Endothelial cell of umbilical vein (primary cell): ENCODE results near the gene APPL2. TPM values are rescaled to one million over a fixed set of nuclear protein-coding genes. Genes with fewer than 3 reads are reported as not detected.

ENCODE experiments used
- BruUV-seq: library from RNA; stranded (reverse); fragments of 400-500 nt; replicated peaks from 2 replicates; lab custom pipeline; 2021; lab: Mats Ljungman, UMichigan
- CTCF ChIA-PET: fragments of 300-600, 350-600 bp; sonication (Branson Sonifier 250); formaldehyde crosslinking; loops from one replicate; lab custom pipeline; 2021; ENCODE audit warnings: antibody characterized with exemption, inconsistent platforms; lab: Charles Lee
- POLR2A ChIA-PET: fragments of 300-600, 350-600 bp; sonication (Branson Sonifier 250); formaldehyde crosslinking; loops from one replicate; lab custom pipeline; 2021; ENCODE audit warnings: antibody characterized with exemption, inconsistent platforms; lab: Charles Lee
- DNase-seq: peaks from one replicate; pipeline ENCODE4 v3.0.0-alpha.2; 2011; ENCODE audit warnings: low read depth, low spot score
- FAIRE-seq: peaks from 2 replicates; lab custom pipeline; 2011; peaks lifted over from hg19 to GRCh38; lab: Jason Lieb, UNC
- H2AFZ ChIP-seq: 2 replicates; pipeline ENCODE4 v1.6.0; 2012; ENCODE audit warnings: low read depth, low read length, control low read depth, inconsistent platforms
- H3K27ac ChIP-seq: 2 replicates; pipeline ENCODE4 v1.5.1; 2011; ENCODE audit warnings: low read depth, mild to moderate bottlenecking, control low read depth, low read length, moderate library complexity; ENCODE audit not compliant: insufficient read depth
- H3K27me3 ChIP-seq, 2 experiments: 2 replicates each; pipeline versions ENCODE4 v1.6.0 to v1.6.1; 2011; ENCODE audit warnings: low read length in 2 of 2, mixed read lengths in 1 of 2; ENCODE audit not compliant: control insufficient read depth in 2 of 2, insufficient read depth in 2 of 2
- H3K36me3 ChIP-seq, 2 experiments: 2 replicates in 1 of 2; 3 replicates in 1 of 2; pipeline ENCODE4 v1.5.1; 2011; ENCODE audit warnings: low read length in 2 of 2, mild to moderate bottlenecking in 1 of 2, moderate library complexity in 1 of 2; ENCODE audit not compliant: control insufficient read depth in 2 of 2, insufficient read depth in 2 of 2; ENCODE audit errors: extremely low read depth in 1 of 2
- H3K4me1 ChIP-seq: 3 replicates; pipeline ENCODE4 v1.5.1; 2011; ENCODE audit warnings: mild to moderate bottlenecking, low read length; ENCODE audit not compliant: control insufficient read depth, insufficient read depth; ENCODE audit errors: extremely low read depth
- H3K4me2 ChIP-seq: 2 replicates; pipeline ENCODE4 v1.6.1; 2011; ENCODE audit warnings: low read length, control low read depth, mixed read lengths; ENCODE audit not compliant: insufficient read depth
- H3K4me3 ChIP-seq, 3 experiments: fragments of 200-600 bp in 1 of 3; sonication (generic), shearing (Covaris generic) in 1 of 3; replicated peaks in 1 of 3; 2 replicates each; pipeline ENCODE4 v1.5.1; 2011 to 2016; ENCODE audit warnings: control low read depth in 3 of 3, low read length in 3 of 3, mild to moderate bottlenecking in 2 of 3, inconsistent platforms in 1 of 3, low read depth in 1 of 3, moderate library complexity in 1 of 3; ENCODE audit not compliant: insufficient read depth in 1 of 3
- H3K79me2 ChIP-seq: 2 replicates; pipeline ENCODE4 v1.6.0; 2012; ENCODE audit warnings: low read length, inconsistent platforms; ENCODE audit not compliant: control insufficient read depth, insufficient read depth
- H3K9ac ChIP-seq: replicated peaks from 2 replicates; pipeline ENCODE3; 2011; ENCODE audit warnings: low read length, control low read depth; ENCODE audit not compliant: insufficient read depth; ENCODE audit errors: extremely low read depth
- H3K9me1 ChIP-seq: replicated peaks from 3 replicates; pipeline ENCODE4 v1.6.0; 2011; ENCODE audit warnings: mild to moderate bottlenecking, low read length; ENCODE audit not compliant: control insufficient read depth, insufficient read depth; ENCODE audit errors: extremely low read depth
- H3K9me3 ChIP-seq: replicated peaks from 2 replicates; pipeline ENCODE4 v1.5.1; 2012; ENCODE audit warnings: low read length, inconsistent platforms; ENCODE audit not compliant: control insufficient read depth, insufficient read depth
- H4K20me1 ChIP-seq: replicated peaks from 2 replicates; pipeline ENCODE3; 2011; ENCODE audit warnings: mild to moderate bottlenecking, low read length; ENCODE audit not compliant: control insufficient read depth, insufficient read depth; ENCODE audit errors: extremely low read depth
- EZH2 ChIP-seq: IDR thresholded peaks from 2 replicates; pipeline ENCODE4 v1.6.1; 2012; ENCODE audit warnings: borderline replicate concordance, low read depth, mild to moderate bottlenecking, moderate library complexity, low read length, inconsistent platforms; ENCODE audit not compliant: severe bottlenecking
- FOS ChIP-seq: IDR thresholded peaks from 2 replicates; pipeline ENCODE4 v1.6.1; 2011; ENCODE audit warnings: mild to moderate bottlenecking, low read length, moderate library complexity, borderline replicate concordance; ENCODE audit not compliant: insufficient read depth
- JUN ChIP-seq: IDR thresholded peaks from 2 replicates; pipeline ENCODE4 v1.6.1; 2011; ENCODE audit warnings: borderline replicate concordance, low read depth; ENCODE audit not compliant: insufficient read length, insufficient read depth
- POLR2AphosphoS5 ChIP-seq: IDR thresholded peaks from 2 replicates; pipeline ENCODE4 v1.6.1; 2012; ENCODE audit warnings: low read depth, mild to moderate bottlenecking, control low read depth, low read length, moderate library complexity; ENCODE audit not compliant: insufficient read depth
- dilution Hi-C: fragments of 300-500 bp; cut with MboI; formaldehyde crosslinking; loops from one replicate; pipeline ENCODE4 v1.15.0; 2019; ENCODE audit warnings: low sequenced_read_pairs; ENCODE audit not compliant: extremely low pct_ligation_motif_present
- intact Hi-C: fragments of 100-400 bp; cut with micrococcal nuclease; formaldehyde crosslinking; loops from one replicate; pipeline ENCODE4 v1.10.0; 2022
- polyA plus RNA-seq, 4 experiments: library from polyadenylated mRNA; depleted of rRNA in 3 of 4; stranded (reverse) in 3 of 4; unstranded in 1 of 4; fragments of >200 nt; gene quantifications; 2 replicates each; pipeline versions ENCODE4 v1.2.1 to v1.2.3, GENCODE V29; 2011 to 2012; ENCODE audit warnings: missing spikeins in 1 of 4
- total RNA-seq: library from RNA; stranded (reverse); gene quantifications from 2 replicates; pipeline ENCODE4 v1.2.3, GENCODE V29; 2021
- TF ChIP-seq, protein P1 (sequence below), 2 donors: IDR thresholded peaks; 1 replicate in 1 of 2; 2 replicates in 1 of 2; pipeline ENCODE4 v1.5.1; 2011; ENCODE audit warnings: low read length in 2 of 2, mild to moderate bottlenecking in 2 of 2, moderate library complexity in 2 of 2, control low read depth in 1 of 2, inconsistent platforms in 1 of 2, low read depth in 1 of 2; ENCODE audit not compliant: insufficient read depth in 1 of 2; ENCODE audit errors: extremely low read depth in 1 of 2

APPL2 gene
- total and polyA plus RNA-seq, 2 donors (not counting 3 experiments of a cell fraction or from before 2014, with no cell fraction given), result 8.1 to 21.4 TPM

DNA sequence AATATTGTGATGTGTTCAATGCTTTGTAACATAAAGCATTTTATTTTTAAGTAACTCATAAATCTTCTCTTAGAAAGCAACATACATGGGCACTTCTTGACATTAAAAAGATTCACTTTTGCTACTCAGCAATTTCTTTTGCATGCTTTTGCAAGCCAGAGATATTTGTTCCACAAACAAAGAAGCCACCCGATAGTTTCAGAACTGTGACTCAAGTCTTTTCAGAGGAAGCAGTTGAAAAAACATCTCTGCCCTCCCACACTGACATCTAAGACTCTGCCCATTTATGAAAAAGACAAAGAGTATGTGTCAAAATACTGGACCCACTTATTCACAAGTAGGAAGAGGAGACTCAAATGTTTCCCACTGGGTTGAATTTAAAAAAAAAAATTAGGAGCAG lies 7.5 kb downstream of the APPL2 start:
- H2AFZ ChIP-seq, result no peak overlapping the region
- peaks cover 44% of the 10 kb centered on the region for H3K4me1 ChIP-seq
- peak overlapping the region; percentile 46 for H3K27ac ChIP-seq
- no peaks in the 10 kb centered on the region for H3K9me3 ChIP-seq
- CTCF ChIA-PET, result interaction anchor here (2.4 to 2.6 kb wide), 2 partner anchors 7 to 155 kb away, joined by 8 to 12 read pairs; partner anchors contain the start of gene APPL2
- dilution Hi-C loops (no loop called here), intact Hi-C loops (no loop called here)
- H3K4me3 ChIP-seq, result no peak overlapping the region
- no peaks in the 10 kb centered on the region for H3K9me1 ChIP-seq
- no TSS peak for BruUV-seq
- H3K4me2 ChIP-seq, result peak overlapping the region; percentile 38
- no peaks in the 10 kb centered on the region for H4K20me1 ChIP-seq
- no peaks in the 10 kb centered on the region for H3K27me3 ChIP-seq
- FAIRE-seq, result no peak
- H3K9ac ChIP-seq, result no peak overlapping the region
- POLR2A ChIA-PET, result no interaction called here
- peaks cover 0 to 6% of the 10 kb centered on the region in 2 experiments for H3K36me3 ChIP-seq
- TF ChIP-seq POLR2AphosphoS5 (no peak), FOS (peak; percentile 28), JUN (peak; percentile 13), EZH2 (no peak)
- TF ChIP-seq, protein P1, sequence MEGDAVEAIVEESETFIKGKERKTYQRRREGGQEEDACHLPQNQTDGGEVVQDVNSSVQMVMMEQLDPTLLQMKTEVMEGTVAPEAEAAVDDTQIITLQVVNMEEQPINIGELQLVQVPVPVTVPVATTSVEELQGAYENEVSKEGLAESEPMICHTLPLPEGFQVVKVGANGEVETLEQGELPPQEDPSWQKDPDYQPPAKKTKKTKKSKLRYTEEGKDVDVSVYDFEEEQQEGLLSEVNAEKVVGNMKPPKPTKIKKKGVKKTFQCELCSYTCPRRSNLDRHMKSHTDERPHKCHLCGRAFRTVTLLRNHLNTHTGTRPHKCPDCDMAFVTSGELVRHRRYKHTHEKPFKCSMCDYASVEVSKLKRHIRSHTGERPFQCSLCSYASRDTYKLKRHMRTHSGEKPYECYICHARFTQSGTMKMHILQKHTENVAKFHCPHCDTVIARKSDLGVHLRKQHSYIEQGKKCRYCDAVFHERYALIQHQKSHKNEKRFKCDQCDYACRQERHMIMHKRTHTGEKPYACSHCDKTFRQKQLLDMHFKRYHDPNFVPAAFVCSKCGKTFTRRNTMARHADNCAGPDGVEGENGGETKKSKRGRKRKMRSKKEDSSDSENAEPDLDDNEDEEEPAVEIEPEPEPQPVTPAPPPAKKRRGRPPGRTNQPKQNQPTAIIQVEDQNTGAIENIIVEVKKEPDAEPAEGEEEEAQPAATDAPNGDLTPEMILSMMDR (IDR thresholded peaks at IDR 0.05; ENCODE audit: extremely low read depth in 1 of 2, insufficient read depth in 1 of 2, low read depth in 1 of 2, low read length in 2 of 2), result no peak
- peaks cover 34% of the 10 kb centered on the region for H3K79me2 ChIP-seq
- DNase-seq, result peak; percentile 73
